Measurements from ENCODE around the gene VSTM2L. TPM values are rescaled to one million over a fixed set of nuclear protein-coding genes. Genes with fewer than 3 reads are reported as not detected.
A peak's percentile ranks its signal among the peaks of the same experiment; 100 is the strongest.

Gene VSTM2L
- total and polyA plus RNA-seq, 2 of the 4 experiments (the other 2 are of a cell fraction): 0.18 to 0.19 TPM

DNA sequence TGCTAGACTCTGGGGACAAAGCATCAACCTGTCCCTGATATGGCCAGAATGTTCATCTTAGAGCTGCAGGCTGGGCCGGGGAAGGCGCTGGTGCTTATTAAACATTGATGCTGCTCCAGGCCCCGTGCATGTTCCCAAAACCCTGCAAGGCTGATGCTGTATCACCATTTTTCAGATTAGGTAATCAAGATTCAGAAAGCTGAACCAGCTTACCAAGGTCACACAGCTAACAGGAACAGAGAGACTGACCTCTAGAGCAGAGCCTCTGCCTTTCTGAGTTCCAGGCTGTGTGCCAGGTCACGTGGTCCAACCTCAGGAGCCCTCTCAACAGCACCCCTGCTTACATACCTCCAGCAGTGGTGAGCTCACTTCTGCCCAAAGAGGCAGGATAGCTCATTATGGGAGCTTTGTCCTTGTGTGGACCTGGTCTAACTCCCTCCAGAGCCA is 16.1 kb upstream of the VSTM2L start:
- H4K8ac ChIP-seq (ENCODE audit: low read depth in 2 of 2, low read length in 2 of 2): no peak overlapping the region
- no peak overlapping the region for H2AK9ac ChIP-seq (replicated peaks; ENCODE audit: low read depth, low read length, poor library complexity)
- no peaks in the 10 kb centered on the region for H3K4me1 ChIP-seq (ENCODE audit: control insufficient read depth, insufficient read depth, low read length)
- no peak overlapping the region for H2BK15ac ChIP-seq (ENCODE audit: low read depth, low read length)
- no peak overlapping the region for H2BK5ac ChIP-seq (ENCODE audit: low read depth, low read length, poor library complexity, severe bottlenecking)
- H3K56ac ChIP-seq (ENCODE audit: extremely low read depth, insufficient read depth, low read length): no peak overlapping the region
- H3K14ac ChIP-seq (replicated peaks; ENCODE audit: low read depth, low read length): no peak overlapping the region
- H3K9me3 ChIP-seq (ENCODE audit: control insufficient read depth, insufficient read depth, low read length): no peaks in the 10 kb centered on the region
- H4K20me1 ChIP-seq (ENCODE audit: insufficient read depth, low read length): no peaks in the 10 kb centered on the region
- H3K4me2 ChIP-seq (ENCODE audit: low read depth, low read length): no peak overlapping the region
- no peak overlapping the region for H2AFZ ChIP-seq (replicated peaks; ENCODE audit: low read length, poor library complexity)
- ChIA-PET CTCF (no interaction called here), POLR2A (ENCODE audit: unreplicated experiment) (no interaction called here)
- H4K91ac ChIP-seq (ENCODE audit: insufficient read depth, low read depth, low read length): no peak overlapping the region
- no peak overlapping the region for H2BK20ac ChIP-seq (ENCODE audit: low read depth, low read length)
- H2AK5ac ChIP-seq (ENCODE audit: low read depth, low read length): no peak overlapping the region
- H3K23ac ChIP-seq (ENCODE audit: low read depth, low read length): no peak overlapping the region
- no peak overlapping the region for H3K27ac ChIP-seq (ENCODE audit: insufficient read depth, low read length)
- H4K5ac ChIP-seq (ENCODE audit: low read depth, low read length): no peak overlapping the region
- TF ChIP-seq FOS (IDR thresholded peaks at IDR 0.05; ENCODE audit: low read depth, low read length): no peak
- TF ChIP-seq, protein P1, sequence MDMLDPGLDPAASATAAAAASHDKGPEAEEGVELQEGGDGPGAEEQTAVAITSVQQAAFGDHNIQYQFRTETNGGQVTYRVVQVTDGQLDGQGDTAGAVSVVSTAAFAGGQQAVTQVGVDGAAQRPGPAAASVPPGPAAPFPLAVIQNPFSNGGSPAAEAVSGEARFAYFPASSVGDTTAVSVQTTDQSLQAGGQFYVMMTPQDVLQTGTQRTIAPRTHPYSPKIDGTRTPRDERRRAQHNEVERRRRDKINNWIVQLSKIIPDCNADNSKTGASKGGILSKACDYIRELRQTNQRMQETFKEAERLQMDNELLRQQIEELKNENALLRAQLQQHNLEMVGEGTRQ (IDR thresholded peaks at IDR 0.05; ENCODE audit: low read depth, low read length): peak; percentile 15; the same call in 1 of the 2 replicates
- no peak for TF ChIP-seq MAZ (IDR thresholded peaks at IDR 0.05; ENCODE audit: borderline replicate concordance, low read depth, low read length)
- no peak for TF ChIP-seq RFX5 (IDR thresholded peaks at IDR 0.05; ENCODE audit: low read depth, low read length)
- TF ChIP-seq, protein P2, sequence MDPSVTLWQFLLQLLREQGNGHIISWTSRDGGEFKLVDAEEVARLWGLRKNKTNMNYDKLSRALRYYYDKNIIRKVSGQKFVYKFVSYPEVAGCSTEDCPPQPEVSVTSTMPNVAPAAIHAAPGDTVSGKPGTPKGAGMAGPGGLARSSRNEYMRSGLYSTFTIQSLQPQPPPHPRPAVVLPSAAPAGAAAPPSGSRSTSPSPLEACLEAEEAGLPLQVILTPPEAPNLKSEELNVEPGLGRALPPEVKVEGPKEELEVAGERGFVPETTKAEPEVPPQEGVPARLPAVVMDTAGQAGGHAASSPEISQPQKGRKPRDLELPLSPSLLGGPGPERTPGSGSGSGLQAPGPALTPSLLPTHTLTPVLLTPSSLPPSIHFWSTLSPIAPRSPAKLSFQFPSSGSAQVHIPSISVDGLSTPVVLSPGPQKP (IDR thresholded peaks at IDR 0.05; ENCODE audit: borderline replicate concordance, low read depth, low read length): no peak
- no peak for TF ChIP-seq BHLHE40 (IDR thresholded peaks at IDR 0.05; ENCODE audit: low read depth, low read length)
- no peak overlapping the region for H3K4me3 ChIP-seq (ENCODE audit: insufficient read depth, low read depth, low read length)
- no TSS peak for BruUV-seq (replicated peaks)
- H2BK120ac ChIP-seq (ENCODE audit: low read depth, low read length): no peak overlapping the region
- 80% methylated on average over 2 of the region's 4 CpGs; no CpG with 5 or more reads in 1 of the 2 experiments for WGBS, 2 experiments (ENCODE audit: extremely low coverage in 2 of 2, insufficient read length in 1 of 2)
- no peak for DNase-seq
- intact Hi-C loops (cut with micrococcal nuclease) (no loop called here), dilution Hi-C loops (cut with HindIII; ENCODE audit: low sequenced_read_pairs, unreplicated experiment) (no loop called here), in situ Hi-C loops (cut with MboI; ENCODE audit: low sequenced_read_pairs) (no loop called here)
- H3K18ac ChIP-seq (ENCODE audit: low read depth, low read length): no peak overlapping the region
- no peaks in the 10 kb centered on the region for H3K79me1 ChIP-seq (ENCODE audit: low read depth in 1 of 2, low read length in 2 of 2)
- H3K36me3 ChIP-seq (ENCODE audit: control insufficient read depth, insufficient read depth, low read length): no peaks in the 10 kb centered on the region
- H3K27me3 ChIP-seq (ENCODE audit: control insufficient read depth, insufficient read depth, low read length): peaks cover 34% of the 10 kb centered on the region
- peak; percentile 32; the same call in 1 of the 2 replicates for ATAC-seq (ENCODE audit: low read depth)
- H3K9ac ChIP-seq (ENCODE audit: low read depth, low read length): no peak overlapping the region
- 0 out of 2 replicates have a peak, but pooled peaks cover 3% of the 10 kb centered on the region for H3K9me1 ChIP-seq (ENCODE audit: insufficient read depth, low read length)
- H3K4ac ChIP-seq (ENCODE audit: low read depth, low read length): no peak overlapping the region
